ENCODE results near the gene MYD88. TPM values are rescaled to one million over a fixed set of nuclear protein-coding genes. Genes with fewer than 3 reads are reported as not detected.

MYD88 gene
- total and polyA plus RNA-seq, 2 donors from 2014 or later: 20.8 to 34.5 TPM

DNA sequence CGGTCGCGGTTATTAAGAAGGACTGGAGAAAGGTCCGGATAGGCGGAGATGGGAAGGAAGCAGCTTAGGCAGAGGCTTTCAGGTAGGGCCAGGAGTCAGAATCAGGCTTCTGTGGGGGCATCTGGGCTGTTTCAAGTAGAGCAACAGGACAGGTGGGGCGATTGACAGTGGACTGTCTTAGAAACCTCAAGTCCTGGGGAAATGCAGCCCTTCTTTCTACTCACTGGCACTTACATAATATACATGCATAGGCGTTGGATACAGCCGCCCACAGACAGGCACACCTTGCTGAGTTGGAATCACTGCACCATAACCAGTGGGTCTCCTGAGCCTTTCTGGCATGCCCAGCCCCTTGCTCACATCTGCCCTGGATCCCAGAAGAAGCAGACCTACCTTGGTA, 730 bp downstream of the MYD88 start:
- Histone ChIP-seq H3K9me3 (ENCODE audit: control insufficient read depth in 2 of 3, insufficient read depth in 1 of 3, low read length in 3 of 3) (no peaks in the 10 kb centered on the region), H3K4me3 (ENCODE audit: low read length in 3 of 3) (peak overlapping the region; percentile 62 to 85 (median 82)), H3K9ac (ENCODE audit: low read length in 3 of 3) (peak overlapping the region; percentile 49 to 76 (median 71)), H3K36me3 (ENCODE audit: control insufficient read depth in 2 of 3, insufficient read depth in 3 of 3, low read length in 3 of 3) (peaks cover 2 to 19% (median 9%) of the 10 kb centered on the region in 3 donors), H3K27ac (ENCODE audit: low read depth in 2 of 2, low read length in 2 of 2) (peak overlapping the region in 1 of 2 donors; percentile 97), H3K4me1 (ENCODE audit: control insufficient read depth in 2 of 3, insufficient read depth in 2 of 3, low read depth in 1 of 3, low read length in 3 of 3) (peaks cover 0 to 24% (median 20%) of the 10 kb centered on the region in 3 donors), H3K27me3 (ENCODE audit: control insufficient read depth, insufficient read depth, low read length) (no peaks in the 10 kb centered on the region)
- intact Hi-C loops (cut with DNase I): no loop called here
- no peak for FAIRE-seq
- TF ChIP-seq, protein P1, sequence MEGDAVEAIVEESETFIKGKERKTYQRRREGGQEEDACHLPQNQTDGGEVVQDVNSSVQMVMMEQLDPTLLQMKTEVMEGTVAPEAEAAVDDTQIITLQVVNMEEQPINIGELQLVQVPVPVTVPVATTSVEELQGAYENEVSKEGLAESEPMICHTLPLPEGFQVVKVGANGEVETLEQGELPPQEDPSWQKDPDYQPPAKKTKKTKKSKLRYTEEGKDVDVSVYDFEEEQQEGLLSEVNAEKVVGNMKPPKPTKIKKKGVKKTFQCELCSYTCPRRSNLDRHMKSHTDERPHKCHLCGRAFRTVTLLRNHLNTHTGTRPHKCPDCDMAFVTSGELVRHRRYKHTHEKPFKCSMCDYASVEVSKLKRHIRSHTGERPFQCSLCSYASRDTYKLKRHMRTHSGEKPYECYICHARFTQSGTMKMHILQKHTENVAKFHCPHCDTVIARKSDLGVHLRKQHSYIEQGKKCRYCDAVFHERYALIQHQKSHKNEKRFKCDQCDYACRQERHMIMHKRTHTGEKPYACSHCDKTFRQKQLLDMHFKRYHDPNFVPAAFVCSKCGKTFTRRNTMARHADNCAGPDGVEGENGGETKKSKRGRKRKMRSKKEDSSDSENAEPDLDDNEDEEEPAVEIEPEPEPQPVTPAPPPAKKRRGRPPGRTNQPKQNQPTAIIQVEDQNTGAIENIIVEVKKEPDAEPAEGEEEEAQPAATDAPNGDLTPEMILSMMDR (IDR thresholded peaks at IDR 0.05; ENCODE audit: borderline replicate concordance, extremely low read depth, insufficient read depth): no peak
- no peak for DNase-seq

DNA sequence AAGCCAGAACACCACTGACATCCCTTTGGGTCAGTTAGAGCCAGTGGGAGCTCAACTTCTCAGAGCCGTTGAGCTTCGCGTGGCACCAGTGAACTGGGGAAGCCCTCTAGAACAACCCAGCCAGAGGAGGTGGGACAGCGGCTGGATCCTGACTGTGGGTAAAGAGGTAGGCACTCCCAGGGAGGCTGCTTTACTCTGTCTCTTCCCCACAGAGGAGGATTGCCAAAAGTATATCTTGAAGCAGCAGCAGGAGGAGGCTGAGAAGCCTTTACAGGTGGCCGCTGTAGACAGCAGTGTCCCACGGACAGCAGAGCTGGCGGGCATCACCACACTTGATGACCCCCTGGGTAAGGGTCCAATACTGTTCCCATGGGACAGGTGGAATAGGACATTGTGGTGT, 1.2 kb downstream of the MYD88 start:
- Histone ChIP-seq H3K9me3 (ENCODE audit: control insufficient read depth in 2 of 3, insufficient read depth in 1 of 3, low read length in 3 of 3) (no peaks in the 10 kb centered on the region), H3K27ac (ENCODE audit: low read depth in 2 of 2, low read length in 2 of 2) (no peak overlapping the region), H3K9ac (ENCODE audit: low read length in 3 of 3) (peak overlapping the region in 1 of 3 donors; percentile 76), H3K4me3 (ENCODE audit: low read length in 3 of 3) (peak overlapping the region in 2 of 3 donors; percentile 82 to 85), H3K36me3 (ENCODE audit: control insufficient read depth in 2 of 3, insufficient read depth in 3 of 3, low read length in 3 of 3) (peaks cover 2 to 15% (median 9%) of the 10 kb centered on the region in 3 donors), H3K4me1 (ENCODE audit: control insufficient read depth in 2 of 3, insufficient read depth in 2 of 3, low read depth in 1 of 3, low read length in 3 of 3) (peaks cover 0 to 23% (median 15%) of the 10 kb centered on the region in 3 donors), H3K27me3 (ENCODE audit: control insufficient read depth, insufficient read depth, low read length) (no peaks in the 10 kb centered on the region)
- FAIRE-seq: no peak
- DNase-seq: peak in 1 of 5 donors; percentile 6
- intact Hi-C loops (cut with DNase I): no loop called here
- TF ChIP-seq, protein P1 (IDR thresholded peaks at IDR 0.05; ENCODE audit: borderline replicate concordance, extremely low read depth, insufficient read depth): no peak

DNA sequence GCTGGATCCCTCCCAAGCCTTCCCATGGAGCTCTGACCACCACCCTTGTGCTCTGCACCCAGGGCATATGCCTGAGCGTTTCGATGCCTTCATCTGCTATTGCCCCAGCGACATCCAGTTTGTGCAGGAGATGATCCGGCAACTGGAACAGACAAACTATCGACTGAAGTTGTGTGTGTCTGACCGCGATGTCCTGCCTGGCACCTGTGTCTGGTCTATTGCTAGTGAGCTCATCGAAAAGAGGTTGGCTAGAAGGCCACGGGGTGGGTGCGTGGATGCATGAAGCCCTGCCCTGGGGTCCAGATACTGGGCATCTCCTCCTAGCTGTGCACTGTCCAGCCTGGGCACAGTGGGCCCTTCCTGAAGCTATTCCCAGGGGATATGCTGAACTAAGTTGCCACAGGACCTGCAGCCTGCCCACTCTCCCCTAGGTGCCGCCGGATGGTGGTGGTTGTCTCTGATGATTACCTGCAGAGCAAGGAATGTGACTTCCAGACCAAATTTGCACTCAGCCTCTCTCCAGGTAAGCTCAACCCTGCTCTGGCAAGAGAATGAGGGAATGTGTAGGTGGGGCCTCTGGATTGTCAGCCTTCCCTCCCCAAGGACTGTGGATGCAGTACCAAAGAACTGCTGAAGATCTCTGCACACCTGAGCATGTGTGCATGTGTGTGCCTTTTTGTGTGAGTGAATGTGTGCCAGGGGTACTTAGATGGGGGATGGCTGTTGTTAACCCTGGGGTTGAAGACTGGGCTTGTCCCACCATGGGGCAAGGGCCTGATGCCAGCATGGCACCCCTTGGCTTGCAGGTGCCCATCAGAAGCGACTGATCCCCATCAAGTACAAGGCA, 2.1 kb downstream of the MYD88 start:
- TF ChIP-seq, protein P1 (IDR thresholded peaks at IDR 0.05; ENCODE audit: borderline replicate concordance, extremely low read depth, insufficient read depth): no peak
- DNase-seq (peak in 1 of 5 donors; percentile 7), FAIRE-seq (no peak)
- intact Hi-C loops (cut with DNase I): no loop called here
- Histone ChIP-seq H3K9ac (ENCODE audit: low read length in 3 of 3) (no peak overlapping the region), H3K27me3 (ENCODE audit: control insufficient read depth, insufficient read depth, low read length) (no peaks in the 10 kb centered on the region), H3K9me3 (ENCODE audit: control insufficient read depth in 2 of 3, insufficient read depth in 1 of 3, low read length in 3 of 3) (no peaks in the 10 kb centered on the region), H3K4me3 (ENCODE audit: low read length in 3 of 3) (no peak overlapping the region), H3K27ac (ENCODE audit: low read depth in 2 of 2, low read length in 2 of 2) (no peak overlapping the region), H3K36me3 (ENCODE audit: control insufficient read depth in 2 of 3, insufficient read depth in 3 of 3, low read length in 3 of 3) (peaks cover 2 to 10% (median 9%) of the 10 kb centered on the region in 3 donors), H3K4me1 (ENCODE audit: control insufficient read depth in 2 of 3, insufficient read depth in 2 of 3, low read depth in 1 of 3, low read length in 3 of 3) (peaks cover 0 to 21% (median 13%) of the 10 kb centered on the region in 3 donors)

Measured in kidney (tissue), 14 donors.